K562 (cell line): Measurements from ENCODE around the gene PRKG1. TPM values are rescaled to one million over a fixed set of nuclear protein-coding genes. Genes with fewer than 3 reads are reported as not detected.

ENCODE experiments used
- ETV1 ChIP-seq: fragments of 450-650 bp; conservative IDR thresholded peaks from 2 replicates; pipeline ENCODE4 v1.6.1; 2016; ENCODE audit warnings: missing genetic modification characterization, control low read depth, low read depth, missing compliant biosample characterization
- KAT8 ChIP-seq: fragments of 450-650 bp; IDR thresholded peaks from 2 replicates; pipeline ENCODE4 v1.6.1; 2016; ENCODE audit warnings: low read depth, mild to moderate bottlenecking
- polyA plus RNA-seq, 8 experiments: library from polyadenylated mRNA; depleted of rRNA in 4 of 8; stranded (reverse) in 5 of 8; unstranded in 3 of 8; fragments of >200 nt; fragmentation: Nextera tagmentation in 2 of 8; fragmentation: Illumina TruSeq in 1 of 8; extraction: Ambion mirVana in 2 of 8; extraction: Trizol in 1 of 8; gene quantifications; 2 replicates each; pipeline versions ENCODE4 v1.2.1 to v1.2.3, GENCODE V29; 2011 to 2014; ENCODE audit warnings: inconsistent platforms in 1 of 8, missing spikeins in 1 of 8
- total RNA-seq, 7 experiments: library from RNA; depleted of rRNA in 6 of 7; stranded (reverse); fragments of >200 nt in 6 of 7; fragmentation: Illumina TruSeq in 2 of 7; extraction: Trizol in 2 of 7; gene quantifications; 2 replicates each; pipeline versions ENCODE4 v1.2.1 to v1.2.3, GENCODE V29; 2011 to 2021; ENCODE audit warnings: low replicate concordance in 1 of 7
- TF ChIP-seq, protein P1 (sequence below), 2 experiments: fragments of 450-650 bp in 1 of 2; sonication (generic) in 1 of 2; formaldehyde crosslinking in 1 of 2; IDR thresholded peaks; 2 replicates each; pipeline versions ENCODE4 v1.7.1 to v1.9.0; 2016 to 2022; ENCODE audit warnings: inconsistent platforms in 1 of 2, mild to moderate bottlenecking in 1 of 2, missing genetic modification reagents in 1 of 2
- TF ChIP-seq, protein P2 (sequence below): fragments of 450-650 bp; conservative IDR thresholded peaks from 2 replicates; pipeline ENCODE4 v1.6.1; 2016; ENCODE audit warnings: missing genetic modification characterization, low read depth, mild to moderate bottlenecking, missing compliant biosample characterization, moderate library complexity

PRKG1 gene
- total and polyA plus RNA-seq, 9 of the 15 experiments (the other 6 are each of a cell fraction or from before 2014, with no cell fraction given), result 0.22 TPM; not detected in 8

DNA sequence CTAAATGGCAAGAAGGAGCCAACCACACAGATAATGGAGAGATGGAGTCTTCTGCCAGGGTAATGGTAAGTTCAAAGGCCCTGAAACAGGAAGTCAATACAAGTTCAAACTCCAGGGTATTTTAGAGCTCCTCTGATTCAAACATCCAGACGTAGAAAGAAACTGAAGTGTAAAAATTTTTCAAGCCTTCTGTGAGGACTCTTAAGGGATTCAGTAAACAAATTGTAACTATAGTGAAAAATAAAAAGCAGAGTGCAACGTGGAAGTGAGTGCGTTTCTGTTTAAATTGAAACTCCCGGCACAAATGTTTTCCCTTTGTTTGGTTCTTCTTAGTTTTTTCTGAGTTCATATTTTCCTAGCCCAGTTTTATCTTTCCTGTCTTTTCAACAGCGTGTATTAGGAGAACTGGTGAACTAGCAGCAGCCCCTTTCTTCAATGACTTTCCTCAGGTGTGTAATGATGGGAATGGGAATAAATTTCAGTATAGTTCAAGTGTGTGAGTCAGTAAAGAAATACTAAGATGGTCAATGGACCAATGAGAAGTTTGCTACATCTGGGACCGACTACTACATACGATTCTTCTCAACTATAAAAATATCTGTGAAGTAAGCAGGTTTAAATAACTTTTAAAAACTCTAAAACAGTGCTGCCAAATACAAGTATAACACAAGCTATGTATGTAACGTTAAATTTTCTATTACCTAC lies 326.3 kb downstream of the PRKG1 start (continued):
- TF ChIP-seq, protein P1, sequence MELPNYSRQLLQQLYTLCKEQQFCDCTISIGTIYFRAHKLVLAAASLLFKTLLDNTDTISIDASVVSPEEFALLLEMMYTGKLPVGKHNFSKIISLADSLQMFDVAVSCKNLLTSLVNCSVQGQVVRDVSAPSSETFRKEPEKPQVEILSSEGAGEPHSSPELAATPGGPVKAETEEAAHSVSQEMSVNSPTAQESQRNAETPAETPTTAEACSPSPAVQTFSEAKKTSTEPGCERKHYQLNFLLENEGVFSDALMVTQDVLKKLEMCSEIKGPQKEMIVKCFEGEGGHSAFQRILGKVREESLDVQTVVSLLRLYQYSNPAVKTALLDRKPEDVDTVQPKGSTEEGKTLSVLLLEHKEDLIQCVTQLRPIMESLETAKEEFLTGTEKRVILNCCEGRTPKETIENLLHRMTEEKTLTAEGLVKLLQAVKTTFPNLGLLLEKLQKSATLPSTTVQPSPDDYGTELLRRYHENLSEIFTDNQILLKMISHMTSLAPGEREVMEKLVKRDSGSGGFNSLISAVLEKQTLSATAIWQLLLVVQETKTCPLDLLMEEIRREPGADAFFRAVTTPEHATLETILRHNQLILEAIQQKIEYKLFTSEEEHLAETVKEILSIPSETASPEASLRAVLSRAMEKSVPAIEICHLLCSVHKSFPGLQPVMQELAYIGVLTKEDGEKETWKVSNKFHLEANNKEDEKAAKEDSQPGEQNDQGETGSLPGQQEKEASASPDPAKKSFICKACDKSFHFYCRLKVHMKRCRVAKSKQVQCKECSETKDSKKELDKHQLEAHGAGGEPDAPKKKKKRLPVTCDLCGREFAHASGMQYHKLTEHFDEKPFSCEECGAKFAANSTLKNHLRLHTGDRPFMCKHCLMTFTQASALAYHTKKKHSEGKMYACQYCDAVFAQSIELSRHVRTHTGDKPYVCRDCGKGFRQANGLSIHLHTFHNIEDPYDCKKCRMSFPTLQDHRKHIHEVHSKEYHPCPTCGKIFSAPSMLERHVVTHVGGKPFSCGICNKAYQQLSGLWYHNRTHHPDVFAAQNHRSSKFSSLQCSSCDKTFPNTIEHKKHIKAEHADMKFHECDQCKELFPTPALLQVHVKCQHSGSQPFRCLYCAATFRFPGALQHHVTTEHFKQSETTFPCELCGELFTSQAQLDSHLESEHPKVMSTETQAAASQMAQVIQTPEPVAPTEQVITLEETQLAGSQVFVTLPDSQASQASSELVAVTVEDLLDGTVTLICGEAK (IDR thresholded peaks at IDR 0.05), result no peak
- TF ChIP-seq, protein P1 (CRISPR knock-in tag; IDR thresholded peaks at IDR 0.05), result no peak
- TF ChIP-seq, protein P2, sequence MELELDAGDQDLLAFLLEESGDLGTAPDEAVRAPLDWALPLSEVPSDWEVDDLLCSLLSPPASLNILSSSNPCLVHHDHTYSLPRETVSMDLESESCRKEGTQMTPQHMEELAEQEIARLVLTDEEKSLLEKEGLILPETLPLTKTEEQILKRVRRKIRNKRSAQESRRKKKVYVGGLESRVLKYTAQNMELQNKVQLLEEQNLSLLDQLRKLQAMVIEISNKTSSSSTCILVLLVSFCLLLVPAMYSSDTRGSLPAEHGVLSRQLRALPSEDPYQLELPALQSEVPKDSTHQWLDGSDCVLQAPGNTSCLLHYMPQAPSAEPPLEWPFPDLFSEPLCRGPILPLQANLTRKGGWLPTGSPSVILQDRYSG (tag), result no peak
- TF ChIP-seq ETV1 (tag) (no peak), KAT8 (no peak)
